NB4 (cell line): ENCODE results near the gene GABRG3.

Source experiments
- MYC ChIP-seq: IDR thresholded peaks from 2 replicates; pipeline ENCODE4 v1.6.1; 2011; ENCODE audit warnings: low read depth, low read length
- POLR2A ChIP-seq: IDR thresholded peaks from 2 replicates; pipeline ENCODE4 v1.6.1; 2011; ENCODE audit warnings: mild to moderate bottlenecking; ENCODE audit not compliant: insufficient read length; ENCODE audit errors: extremely low read depth
- TF ChIP-seq, protein P1 (sequence below): IDR thresholded peaks from one replicate; pipeline ENCODE4 v1.5.1; 2012; ENCODE audit warnings: low read depth, low read length

DNA sequence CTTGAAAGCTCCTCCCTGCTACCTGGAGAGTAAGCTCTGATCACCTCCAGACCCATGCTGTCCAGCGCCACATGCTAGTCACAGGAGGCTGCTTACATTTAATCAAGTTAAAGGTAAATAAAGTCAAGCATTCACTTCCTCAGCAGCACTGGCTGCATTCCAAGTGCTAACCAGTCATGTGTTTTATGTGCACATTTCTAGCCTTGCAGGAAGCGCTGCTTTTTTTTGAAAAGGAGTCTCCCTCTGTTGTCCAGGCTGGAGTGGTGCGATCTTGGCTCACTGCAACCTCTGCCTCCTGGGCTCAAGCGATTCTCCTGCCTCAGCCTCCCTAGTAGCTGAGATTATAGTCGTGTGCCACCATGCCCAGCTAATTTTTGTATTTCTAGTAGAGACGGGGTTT is 279.2 kb downstream of the GABRG3 start:
- TF ChIP-seq, protein P1, sequence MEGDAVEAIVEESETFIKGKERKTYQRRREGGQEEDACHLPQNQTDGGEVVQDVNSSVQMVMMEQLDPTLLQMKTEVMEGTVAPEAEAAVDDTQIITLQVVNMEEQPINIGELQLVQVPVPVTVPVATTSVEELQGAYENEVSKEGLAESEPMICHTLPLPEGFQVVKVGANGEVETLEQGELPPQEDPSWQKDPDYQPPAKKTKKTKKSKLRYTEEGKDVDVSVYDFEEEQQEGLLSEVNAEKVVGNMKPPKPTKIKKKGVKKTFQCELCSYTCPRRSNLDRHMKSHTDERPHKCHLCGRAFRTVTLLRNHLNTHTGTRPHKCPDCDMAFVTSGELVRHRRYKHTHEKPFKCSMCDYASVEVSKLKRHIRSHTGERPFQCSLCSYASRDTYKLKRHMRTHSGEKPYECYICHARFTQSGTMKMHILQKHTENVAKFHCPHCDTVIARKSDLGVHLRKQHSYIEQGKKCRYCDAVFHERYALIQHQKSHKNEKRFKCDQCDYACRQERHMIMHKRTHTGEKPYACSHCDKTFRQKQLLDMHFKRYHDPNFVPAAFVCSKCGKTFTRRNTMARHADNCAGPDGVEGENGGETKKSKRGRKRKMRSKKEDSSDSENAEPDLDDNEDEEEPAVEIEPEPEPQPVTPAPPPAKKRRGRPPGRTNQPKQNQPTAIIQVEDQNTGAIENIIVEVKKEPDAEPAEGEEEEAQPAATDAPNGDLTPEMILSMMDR = no peak
- no peak for TF ChIP-seq POLR2A
- no peak for TF ChIP-seq MYC
